NCI-H146 treated with DMSO at 0.1 percent for 48 hours (cell line): Measurements from ENCODE around the gene ZNF683.
"Not testable (repeated sequence)": the region's sequence is repeated elsewhere in the genome, so short reads cannot be mapped to it uniquely, and the experiment has no call there.

Source experiments
- DNase-seq: peaks from one replicate; lab custom pipeline; 2025; ENCODE audit not compliant: unreplicated experiment; lab: John Stamatoyannopoulos, UW

ZNF683 gene

GRCh38 chr1:26385063-26385462, 12.5 kb upstream of the ZNF683 start:
- not testable (repeated sequence) for DNase-seq

- no peak for DNase-seq
Observed at GRCh38 chr1:26384076-26384475, 11.5 kb upstream of the ZNF683 start.

DNA sequence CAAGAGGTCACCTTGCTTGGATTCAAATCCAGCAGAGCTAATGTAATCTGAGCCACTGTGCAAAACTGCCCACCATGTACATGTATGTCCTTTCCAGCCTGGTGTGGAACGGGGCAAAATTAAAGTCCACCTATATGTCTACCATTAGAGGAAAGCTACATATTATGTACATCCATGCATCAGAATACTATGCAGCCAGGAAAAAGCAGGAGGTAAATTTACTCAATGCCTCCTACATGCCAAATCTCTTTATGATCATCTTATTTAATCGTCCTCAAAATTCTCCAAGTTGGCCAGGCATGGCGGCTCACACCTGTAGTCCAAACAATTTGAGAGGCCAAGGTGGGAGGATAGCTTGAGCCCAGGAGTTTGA, 6.3 kb upstream of the ZNF683 start:
- no peak for DNase-seq

DNA sequence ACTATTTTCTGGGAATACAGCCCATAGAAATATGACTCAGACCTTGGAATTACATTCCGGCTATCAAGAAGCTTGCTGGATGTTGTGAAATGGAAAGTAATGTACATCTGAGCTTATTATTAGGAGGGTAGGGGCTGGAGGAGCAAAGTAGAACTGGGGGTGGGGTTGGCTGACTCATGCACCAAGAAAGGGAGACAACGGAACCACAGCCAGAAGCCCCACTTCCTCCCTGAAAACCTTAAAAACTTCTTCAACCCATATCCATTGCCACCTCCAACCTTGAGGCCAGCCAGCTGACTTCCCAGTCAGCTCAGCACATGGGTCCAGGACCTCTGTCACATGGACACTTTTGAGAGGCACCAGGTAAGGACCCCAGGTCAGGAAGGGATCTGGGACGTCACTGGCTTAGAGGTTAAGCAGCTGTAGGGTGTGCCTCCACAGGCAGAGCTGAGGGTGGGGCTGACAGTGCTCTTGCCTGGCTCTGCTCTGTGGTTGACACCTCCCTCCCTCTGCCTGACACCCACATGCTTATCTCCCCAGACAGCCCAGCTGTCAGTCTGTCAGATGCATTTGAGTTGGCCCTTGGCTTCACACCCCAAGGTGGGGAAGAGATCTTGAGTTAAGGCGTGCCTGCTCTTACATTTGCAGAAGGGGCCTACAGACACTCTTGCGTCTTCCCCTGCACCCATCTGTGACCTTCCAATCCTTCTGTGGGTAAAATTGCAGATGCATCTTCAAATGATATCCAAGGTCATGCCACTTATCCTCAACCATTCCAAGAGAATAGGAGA, 5.7 kb upstream of the ZNF683 start:
- no peak for DNase-seq

GRCh38 chr1:26376050-26376449, 3.5 kb upstream of the ZNF683 start:
- no peak for DNase-seq

DNA sequence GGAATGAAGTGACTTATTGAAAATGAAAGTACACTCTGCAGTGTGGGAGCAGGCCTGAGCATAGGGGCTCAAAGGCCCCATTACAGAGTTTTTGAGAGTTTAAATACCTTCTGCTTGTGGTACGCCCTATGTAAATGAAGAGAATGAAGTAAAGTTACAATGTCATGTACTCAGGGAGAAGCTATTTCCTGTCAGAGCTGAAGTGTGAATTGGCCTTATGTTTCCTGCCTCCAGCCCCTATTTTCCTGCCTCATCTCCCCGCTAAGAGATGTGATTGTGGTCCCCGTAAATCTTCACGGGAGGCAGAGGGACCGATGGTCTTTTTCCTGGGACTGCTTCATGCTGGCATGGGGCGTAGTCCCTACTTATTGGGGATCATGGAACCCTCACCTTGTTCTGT, 2.5 kb upstream of the ZNF683 start:
- no peak for DNase-seq

GRCh38 chr1:26374361-26374760, 1.8 kb upstream of the ZNF683 start:
- DNase-seq, result not testable (repeated sequence)

DNA sequence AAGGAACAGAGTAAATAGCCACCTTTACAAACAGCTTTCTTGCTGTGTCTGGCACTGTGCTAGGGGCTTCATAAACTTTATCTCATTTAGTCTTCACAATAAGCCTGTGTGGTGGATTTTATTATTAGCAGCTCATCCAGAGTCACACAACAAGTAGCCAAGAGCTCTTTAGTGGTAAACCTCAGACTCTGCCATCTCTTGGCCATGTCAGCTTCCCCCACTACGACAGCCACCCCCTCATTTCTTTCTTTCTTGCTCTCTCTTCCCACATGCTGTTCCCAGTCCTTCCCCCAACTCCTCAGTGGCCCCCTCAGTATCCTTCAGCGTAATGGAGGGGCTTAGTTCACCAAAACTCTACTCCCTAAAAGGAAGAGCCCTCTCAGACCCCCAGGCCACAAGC, 1.2 kb upstream of the ZNF683 start:
- DNase-seq, result no peak

GRCh38 chr1:26373281-26373680, 731 bp upstream of the ZNF683 start:
- no peak for DNase-seq

- DNase-seq, result no peak
Observed at GRCh38 chr1:26372039-26372438, 511 bp downstream of the ZNF683 start.

DNA sequence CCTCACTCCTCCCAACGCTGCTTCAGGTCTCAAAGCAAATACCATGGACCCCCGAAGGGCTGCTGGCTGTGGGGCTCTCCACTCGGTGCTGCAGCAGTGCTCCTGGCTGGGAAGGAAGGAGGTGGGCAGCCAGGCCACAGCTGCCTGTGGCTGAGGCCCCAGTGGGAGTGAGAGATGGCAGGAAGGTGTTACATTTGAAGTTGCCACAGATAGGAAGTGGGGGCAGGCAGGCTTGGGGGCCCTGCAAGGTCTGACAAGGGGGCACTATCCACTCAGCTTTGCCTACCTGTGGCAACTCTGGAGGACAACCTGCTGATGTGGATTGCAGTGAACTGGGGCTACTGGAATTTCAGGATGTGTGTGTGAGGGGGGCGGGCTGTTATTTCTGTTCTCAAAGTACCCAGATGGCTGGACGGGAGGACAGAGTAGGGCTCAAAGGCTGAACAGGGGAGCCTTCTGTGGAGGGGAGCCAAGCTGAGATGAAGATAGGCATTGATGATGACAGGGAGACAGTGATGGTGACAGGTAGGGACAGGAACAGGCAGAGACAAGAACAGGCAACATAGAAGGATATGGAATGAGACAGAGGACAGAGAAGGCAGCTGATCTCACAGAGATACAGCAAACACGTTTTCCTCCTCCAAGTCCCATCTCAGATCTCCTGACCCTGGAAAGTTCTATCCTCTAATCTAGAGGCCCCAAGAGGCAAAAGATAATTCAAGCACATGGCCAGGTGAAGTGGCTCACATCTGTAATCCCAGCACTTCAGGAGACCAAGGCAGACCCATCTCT, 1.8 kb downstream of the ZNF683 start:
- DNase-seq, result no peak

- DNase-seq, result no peak
Observed at GRCh38 chr1:26368486-26368885, 4.1 kb downstream of the ZNF683 start.

DNA sequence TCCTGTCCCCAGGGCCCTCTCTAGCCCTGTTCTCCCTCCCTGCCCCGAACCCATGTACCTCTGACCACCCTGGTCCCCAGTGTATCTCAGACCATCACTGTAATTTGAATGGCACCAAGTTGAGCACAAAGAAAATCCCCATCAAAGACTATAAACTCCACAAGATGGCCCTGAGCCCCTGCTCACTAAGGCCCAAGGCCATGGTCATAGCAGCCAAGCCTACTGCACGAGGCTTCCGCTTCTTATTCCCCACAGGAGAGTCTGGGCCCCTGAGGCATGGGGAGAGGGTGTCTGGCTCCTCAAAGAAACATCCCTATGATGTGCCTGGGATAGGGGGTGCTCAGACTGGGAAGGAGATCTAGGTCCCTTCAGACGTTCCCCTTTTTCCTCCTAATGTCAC, 4.5 kb downstream of the ZNF683 start:
- DNase-seq, result no peak

- no peak for DNase-seq
Observed at GRCh38 chr1:26367441-26367840, 5.1 kb downstream of the ZNF683 start.

- no peak for DNase-seq
Observed at GRCh38 chr1:26364956-26365355, 7.6 kb downstream of the ZNF683 start.

GRCh38 chr1:26363549-26364448, 8.8 kb downstream of the ZNF683 start:
- DNase-seq, result peak; percentile 10

DNA sequence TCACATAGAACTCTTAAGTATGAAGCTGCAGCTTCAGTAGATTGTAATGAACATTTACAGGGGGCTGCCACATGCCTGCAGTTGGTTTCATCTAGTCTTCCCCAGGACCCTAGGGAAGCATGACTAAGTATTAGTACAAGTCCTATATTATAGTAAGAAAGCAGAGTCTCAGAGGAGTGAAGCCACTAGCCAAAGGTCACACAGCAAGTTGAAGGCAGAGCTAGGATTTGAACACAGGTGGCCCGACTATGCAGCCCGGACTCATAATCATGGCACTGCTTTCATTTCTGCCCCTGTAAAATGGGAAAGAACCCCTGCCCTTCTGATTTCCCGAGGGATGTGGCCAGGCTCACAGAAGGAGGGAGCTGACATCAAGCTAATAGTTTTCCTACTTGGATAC, 10.2 kb downstream of the ZNF683 start:
- no peak for DNase-seq

GRCh38 chr1:26361605-26362122, 10.9 kb downstream of the ZNF683 start:
- DNase-seq, result no peak

- no peak for DNase-seq
Observed at GRCh38 chr1:26360807-26361604, 11.5 kb downstream of the ZNF683 start.
